Psoas muscle (tissue), 8 donors: ENCODE measurements around the gene NDUFB1. TPM values are rescaled to one million over a fixed set of nuclear protein-coding genes. Genes with fewer than 3 reads are reported as not detected.

ENCODE experiments used
- ATAC-seq, 4 donors: fragments of 200-7000 bp; cut with Tn5 transposase; one replicate each; pipeline ENCODE4 v1.9.1; 2020; ENCODE audit warnings: moderate library complexity in 3 of 4, mild to moderate bottlenecking in 2 of 4
- DNase-seq, 2 donors: peaks; one replicate each; pipeline ENCODE4 v3.0.0-alpha.2; 2020
- H3K27ac ChIP-seq: fragments of 200-600 bp; one replicate; pipeline ENCODE4 v1.8.0; 2022
- H3K27me3 ChIP-seq, 3 donors: fragments of 200-600 bp in 1 of 3; one replicate each; pipeline versions ENCODE4 v1.6.1 to v1.8.0; 2013 to 2022; ENCODE audit warnings: low read length in 2 of 3, mild to moderate bottlenecking in 2 of 3, moderate library complexity in 1 of 3; ENCODE audit not compliant: insufficient read depth in 3 of 3
- H3K36me3 ChIP-seq, 2 donors: fragments of 200-600 bp in 1 of 2; one replicate each; pipeline versions ENCODE4 v1.6.1 to v1.8.0; 2013 to 2022; ENCODE audit warnings: low read depth in 1 of 2, mild to moderate bottlenecking in 1 of 2, moderate library complexity in 1 of 2; ENCODE audit not compliant: insufficient read depth in 1 of 2
- H3K4me1 ChIP-seq: fragments of 200-600 bp; one replicate; pipeline ENCODE4 v1.8.0; 2022
- H3K4me3 ChIP-seq: fragments of 200-600 bp; one replicate; pipeline ENCODE4 v1.8.0; 2022; ENCODE audit warnings: mild to moderate bottlenecking
- H3K9me3 ChIP-seq: fragments of 200-600 bp; one replicate; pipeline ENCODE4 v1.8.0; 2022
- WGBS, 3 donors: extraction: QIAGEN DNeasy Blood & Tissue Kit; methylation state at CpG; one replicate each; pipeline versions ENCODE4 v1.1.6 to v1.1.7; 2013; 5-methylcytosine and 5-hydroxymethylcytosine counted together
- intact Hi-C, 2 donors: fragments of 100-400 bp; cut with DNase I; formaldehyde crosslinking; loops; one replicate each; pipeline versions ENCODE4 v1.11.0 to v1.14.2; 2022
- polyA plus RNA-seq, 3 donors: library from polyadenylated mRNA; stranded (reverse); fragments of 200-250 nt; gene quantifications; one replicate each; pipeline ENCODE4 v1.2.3, GENCODE V29; 2013
- total RNA-seq, 4 donors: library from RNA; stranded (reverse); fragmentation: NEBNext Ultra II Directional in 2 of 4; extraction: Animal tissue kit (Norgen Biotek cat#: 25700) in 2 of 4; gene quantifications; one replicate each; pipeline versions ENCODE4 v1.2.1 to v1.2.4, GENCODE V29; 2021 to 2023
- TF ChIP-seq, protein P1 (sequence below): fragments of 200-600 bp; IDR thresholded peaks from one replicate; pipeline ENCODE4 v1.8.0; 2022; ENCODE audit warnings: antibody characterized with exemption
- donor health status: healthy with polysubstance abuse.
- donor health status: DM: no; HTN: no; CAD: no; lungs with moderate emphysema.
- donor health status: Bipolar disorder and iron deficiency.
- donor health status: healthy.
- donor health status: DM: yes; HTN: yes; CAD: no.
- donor health status: DM: no; HTN: no; CAD: no.
- donor health status: DM: no; HTN: no; CAD: no.
- donor health status: DM: yes; HTN: yes; CAD: no.

NDUFB1 gene
- total and polyA plus RNA-seq, 7 donors = 201 to 771 (median 306) TPM

DNA sequence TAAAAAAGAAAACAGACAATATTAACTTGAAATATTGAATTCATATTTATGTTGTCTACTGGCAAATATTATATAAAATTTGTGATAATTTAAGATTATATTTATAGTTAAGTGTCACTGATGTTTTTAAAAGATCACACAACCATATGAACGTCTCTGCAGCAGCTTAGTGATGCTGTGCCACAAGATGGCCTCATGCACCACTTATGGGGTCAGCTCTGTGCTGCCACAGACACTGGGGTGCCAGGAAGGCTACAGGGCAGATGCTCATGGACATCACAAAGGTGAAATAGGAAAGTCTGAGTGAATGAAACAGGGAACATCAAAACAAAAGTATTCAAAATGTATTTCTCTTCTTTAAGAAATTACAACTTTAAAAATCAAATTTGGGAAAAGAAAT lies 28.2 kb downstream of the NDUFB1 start:
- Histone ChIP-seq H3K36me3 (peaks cover 0 to 68% of the 10 kb centered on the region in 2 donors), H3K9me3 (no peaks in the 10 kb centered on the region), H3K4me3 (no peak overlapping the region), H3K27ac (no peak overlapping the region), H3K27me3 (no peaks in the 10 kb centered on the region), H3K4me1 (no peaks in the 10 kb centered on the region)
- TF ChIP-seq, protein P1, sequence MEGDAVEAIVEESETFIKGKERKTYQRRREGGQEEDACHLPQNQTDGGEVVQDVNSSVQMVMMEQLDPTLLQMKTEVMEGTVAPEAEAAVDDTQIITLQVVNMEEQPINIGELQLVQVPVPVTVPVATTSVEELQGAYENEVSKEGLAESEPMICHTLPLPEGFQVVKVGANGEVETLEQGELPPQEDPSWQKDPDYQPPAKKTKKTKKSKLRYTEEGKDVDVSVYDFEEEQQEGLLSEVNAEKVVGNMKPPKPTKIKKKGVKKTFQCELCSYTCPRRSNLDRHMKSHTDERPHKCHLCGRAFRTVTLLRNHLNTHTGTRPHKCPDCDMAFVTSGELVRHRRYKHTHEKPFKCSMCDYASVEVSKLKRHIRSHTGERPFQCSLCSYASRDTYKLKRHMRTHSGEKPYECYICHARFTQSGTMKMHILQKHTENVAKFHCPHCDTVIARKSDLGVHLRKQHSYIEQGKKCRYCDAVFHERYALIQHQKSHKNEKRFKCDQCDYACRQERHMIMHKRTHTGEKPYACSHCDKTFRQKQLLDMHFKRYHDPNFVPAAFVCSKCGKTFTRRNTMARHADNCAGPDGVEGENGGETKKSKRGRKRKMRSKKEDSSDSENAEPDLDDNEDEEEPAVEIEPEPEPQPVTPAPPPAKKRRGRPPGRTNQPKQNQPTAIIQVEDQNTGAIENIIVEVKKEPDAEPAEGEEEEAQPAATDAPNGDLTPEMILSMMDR = no peak
- intact Hi-C loops = no loop called here
- no peak for DNase-seq
- WGBS, 3 donors = 43 to 62% (median 49%) methylated on average over 1 of the region's 1 CpG
- no peak for ATAC-seq

DNA sequence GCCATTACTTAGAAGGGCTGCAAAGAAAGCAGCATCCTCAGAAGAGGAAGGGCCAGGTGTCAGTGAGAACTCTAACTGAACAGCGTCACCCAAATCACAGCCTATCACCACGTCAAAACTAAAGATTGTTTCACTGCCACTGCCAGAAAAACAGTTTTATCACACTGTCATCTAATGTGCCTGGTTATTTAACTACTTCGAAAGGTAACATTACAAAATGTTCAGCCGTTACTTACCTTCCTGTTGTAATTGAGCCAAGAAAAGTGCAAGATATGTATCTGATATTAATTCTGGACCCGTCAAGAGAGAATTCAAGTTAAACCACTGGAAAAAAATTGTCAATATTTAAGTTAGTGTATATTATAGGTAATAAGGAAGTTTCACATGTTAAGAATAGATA lies 33.0 kb downstream of the NDUFB1 start:
- Histone ChIP-seq H3K4me3 (no peak overlapping the region), H3K27me3 (no peaks in the 10 kb centered on the region), H3K36me3 (peaks cover 0 to 83% of the 10 kb centered on the region in 2 donors), H3K27ac (no peak overlapping the region), H3K4me1 (no peaks in the 10 kb centered on the region), H3K9me3 (no peaks in the 10 kb centered on the region)
- TF ChIP-seq, protein P1 = no peak
- DNase-seq = no peak
- intact Hi-C loops = no loop called here
- 93 to 95% (median 94%) methylated on average over 5 of the region's 5 CpGs for WGBS, 3 donors
- no peak for ATAC-seq

DNA sequence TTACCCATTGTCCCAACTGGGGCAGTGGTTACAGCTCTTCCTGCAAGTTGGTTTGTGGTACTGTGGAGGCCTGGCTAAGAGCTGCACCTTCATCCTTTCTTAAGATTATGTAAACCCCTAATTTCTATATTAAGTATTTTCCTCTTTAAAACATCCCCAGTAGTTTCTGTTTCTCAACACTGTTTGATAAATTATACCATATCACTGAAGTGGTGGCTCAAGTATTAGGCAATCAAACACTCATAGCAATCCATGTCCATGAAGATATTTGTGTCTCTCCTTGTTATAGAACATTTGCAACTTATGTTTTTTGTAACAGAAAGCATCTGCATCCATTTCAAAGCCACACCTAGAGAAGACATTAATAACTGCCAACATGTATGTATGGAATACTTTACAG lies 47.0 kb downstream of the NDUFB1 start:
- no peak overlapping the region for H3K27ac ChIP-seq
- no peaks in the 10 kb centered on the region for H3K9me3 ChIP-seq
- TF ChIP-seq, protein P1 = no peak
- H3K4me1 ChIP-seq = no peaks in the 10 kb centered on the region
- no peak for ATAC-seq
- DNase-seq = no peak
- H3K4me3 ChIP-seq = no peak overlapping the region
- no peaks in the 10 kb centered on the region for H3K27me3 ChIP-seq
- intact Hi-C loops = no loop called here
- H3K36me3 ChIP-seq = peaks cover 0 to 70% of the 10 kb centered on the region in 2 donors

Other genes starting within 250 kb of the NDUFB1 start
- gene FBLN5, start 174.0 kb downstream of the NDUFB1 start, total RNA-seq = 10 to 100 TPM; 15.4 to 37.8 (median 22.7) TPM
- gene FBLN5, start 174.0 kb downstream of the NDUFB1 start, polyA plus RNA-seq = 10 to 100 TPM; 12.3 to 18.0 (median 14.7) TPM
- 10 to 100 TPM; 47.5 to 54.8 (median 51.4) TPM for gene TRIP11, start 81.6 kb downstream of the NDUFB1 start, total RNA-seq
- gene TRIP11, start 81.6 kb downstream of the NDUFB1 start, polyA plus RNA-seq = 10 to 100 TPM in 1 of 3 donors, 1 to 10 TPM in 2; 6.8 to 22.2 (median 7.0) TPM
- 1 to 10 TPM; 5.6 to 10.0 (median 7.8) TPM for gene ATXN3, start 15.1 kb downstream of the NDUFB1 start, total RNA-seq
- gene ATXN3, start 15.1 kb downstream of the NDUFB1 start, polyA plus RNA-seq = 1 to 10 TPM; 6.1 to 7.1 (median 6.7) TPM
- gene CPSF2, start 263 bp upstream of the NDUFB1 start, total RNA-seq = 10 to 100 TPM; 53.4 to 69.0 (median 63.3) TPM
- gene CPSF2, start 263 bp upstream of the NDUFB1 start, polyA plus RNA-seq = 10 to 100 TPM; 12.7 to 58.6 (median 20.3) TPM
- gene SLC24A4, start 201.5 kb upstream of the NDUFB1 start, total RNA-seq = 1 to 10 TPM in 1 of 4 donors, under 1 TPM in 3; 0.34 to 2.3 (median 0.52) TPM
- under 1 TPM; 0.21 to 0.35 (median 0.22) TPM for gene SLC24A4, start 201.5 kb upstream of the NDUFB1 start, polyA plus RNA-seq